Fibroblast of skin of back (primary cell): ENCODE measurements around the gene GTF3C1.
"Not testable (repeated sequence)": the region's sequence is repeated elsewhere in the genome, so short reads cannot be mapped to it uniquely, and the experiment has no call there.

Experiments used
- DNase-seq: peaks from one replicate; pipeline ENCODE4 v3.0.0-alpha.2; 2013

GTF3C1 gene

GRCh38 chr16:27441998-27442397 is 107.7 kb downstream of the GTF3C1 start:
- no peak for DNase-seq

- DNase-seq: no peak
Measured at GRCh38 chr16:27441276-27441675, 108.4 kb downstream of the GTF3C1 start.

- DNase-seq: no peak
Measured at GRCh38 chr16:27439271-27440018, 110.3 kb downstream of the GTF3C1 start.

GRCh38 chr16:27437946-27438345 is 111.8 kb downstream of the GTF3C1 start:
- DNase-seq: no peak

GRCh38 chr16:27436921-27437650 is 112.6 kb downstream of the GTF3C1 start:
- no peak for DNase-seq

GRCh38 chr16:27436065-27436464 is 113.6 kb downstream of the GTF3C1 start:
- no peak for DNase-seq

- DNase-seq: not testable (repeated sequence)
Measured at GRCh38 chr16:27435146-27435545, 114.6 kb downstream of the GTF3C1 start.

GRCh38 chr16:27434141-27435051 is 115.3 kb downstream of the GTF3C1 start:
- no peak for DNase-seq

- DNase-seq: no peak
Measured at GRCh38 chr16:27433636-27434035, 116.1 kb downstream of the GTF3C1 start.

- not testable (repeated sequence) for DNase-seq
Measured at GRCh38 chr16:27433191-27433590, 116.5 kb downstream of the GTF3C1 start.

GRCh38 chr16:27432558-27432957 is 117.2 kb downstream of the GTF3C1 start:
- DNase-seq: peak; percentile 67

- DNase-seq: peak; percentile 23
Measured at GRCh38 chr16:27431773-27432532, 117.8 kb downstream of the GTF3C1 start.

GRCh38 chr16:27430923-27431484 is 118.7 kb downstream of the GTF3C1 start:
- no peak for DNase-seq

- DNase-seq: no peak
Measured at GRCh38 chr16:27430512-27430911, 119.2 kb downstream of the GTF3C1 start.

- DNase-seq: no peak
Measured at GRCh38 chr16:27429981-27430441, 119.7 kb downstream of the GTF3C1 start.

- DNase-seq: no peak
Measured at GRCh38 chr16:27429330-27429871, 120.3 kb downstream of the GTF3C1 start.

GRCh38 chr16:27428026-27428785 is 121.5 kb downstream of the GTF3C1 start:
- no peak for DNase-seq

GRCh38 chr16:27427538-27427937 is 122.2 kb downstream of the GTF3C1 start:
- DNase-seq: no peak

- DNase-seq: peak; percentile 89
Measured at GRCh38 chr16:27426423-27427408, 123.0 kb downstream of the GTF3C1 start.
